Liver (tissue), 9 donors: ENCODE measurements around the gene ZFYVE19. TPM values are rescaled to one million over a fixed set of nuclear protein-coding genes. Genes with fewer than 3 reads are reported as not detected.

Source experiments
- DNase-seq: peaks from one replicate; pipeline ENCODE4 v3.0.0-alpha.2; 2017; ENCODE audit warnings: low spot score
- H3K27ac ChIP-seq, 2 donors: one replicate each; pipeline ENCODE4 v1.7.0; 2013; ENCODE audit warnings: inconsistent platforms in 2 of 2, low read length in 2 of 2, control low read depth in 1 of 2, low read depth in 1 of 2, mild to moderate bottlenecking in 1 of 2
- H3K27me3 ChIP-seq, 4 donors: one replicate each; pipeline versions ENCODE4 v1.6.1 to v1.7.0; 2013; ENCODE audit warnings: low read length in 3 of 4, inconsistent platforms in 1 of 4, mild to moderate bottlenecking in 1 of 4, moderate library complexity in 1 of 4; ENCODE audit not compliant: control insufficient read depth in 4 of 4, insufficient read depth in 4 of 4
- H3K36me3 ChIP-seq, 4 donors: one replicate each; pipeline versions ENCODE4 v1.6.1 to v1.7.0; 2013; ENCODE audit warnings: low read length in 3 of 4, mild to moderate bottlenecking in 3 of 4, low read depth in 1 of 4, moderate library complexity in 1 of 4; ENCODE audit not compliant: control insufficient read depth in 4 of 4, insufficient read depth in 3 of 4
- H3K4me1 ChIP-seq, 4 donors: one replicate each; pipeline versions ENCODE4 v1.6.1 to v1.7.0; 2013; ENCODE audit warnings: low read length in 3 of 4, mild to moderate bottlenecking in 3 of 4, moderate library complexity in 1 of 4; ENCODE audit not compliant: control insufficient read depth in 4 of 4, insufficient read depth in 4 of 4
- H3K4me3 ChIP-seq, 3 donors: one replicate each; pipeline versions ENCODE4 v1.6.1 to v1.7.0; 2013; ENCODE audit warnings: low read length in 3 of 3, control low read depth in 1 of 3, low read depth in 1 of 3, mild to moderate bottlenecking in 1 of 3
- H3K9ac ChIP-seq, 2 donors: one replicate each; pipeline ENCODE4 v1.7.0; 2013; ENCODE audit warnings: low read length in 2 of 2, mild to moderate bottlenecking in 2 of 2, moderate library complexity in 2 of 2, control low read depth in 1 of 2, low read depth in 1 of 2
- H3K9me3 ChIP-seq, 4 donors: one replicate each; pipeline versions ENCODE4 v1.6.1 to v1.7.0; 2013; ENCODE audit warnings: low read length in 3 of 4; ENCODE audit not compliant: control insufficient read depth in 4 of 4
- EGR1 ChIP-seq, 2 donors: IDR thresholded peaks; 2 replicates each; pipeline ENCODE4 v1.6.1; 2016 to 2018; ENCODE audit warnings: antibody characterized with exemption in 2 of 2, low read depth in 2 of 2
- FOXA1 ChIP-seq: IDR thresholded peaks from 2 replicates; pipeline ENCODE4 v1.6.1; 2016; ENCODE audit warnings: antibody characterized with exemption
- FOXA2 ChIP-seq: IDR thresholded peaks from 2 replicates; pipeline ENCODE4 v1.6.1; 2016; ENCODE audit warnings: antibody characterized with exemption
- GABPA ChIP-seq, 2 donors: IDR thresholded peaks in 1 of 2; conservative IDR thresholded peaks in 1 of 2; 2 replicates each; pipeline ENCODE4 v1.6.1; 2016; ENCODE audit warnings: antibody characterized with exemption in 2 of 2, mild to moderate bottlenecking in 1 of 2, moderate library complexity in 1 of 2
- HNF4A ChIP-seq, 2 donors: conservative IDR thresholded peaks; 2 replicates each; pipeline ENCODE4 v1.6.1; 2016; ENCODE audit warnings: antibody characterized with exemption in 2 of 2, mild to moderate bottlenecking in 2 of 2
- HNF4G ChIP-seq: IDR thresholded peaks from 2 replicates; pipeline ENCODE4 v1.6.1; 2016; ENCODE audit warnings: antibody characterized with exemption
- JUND ChIP-seq, 2 donors: IDR thresholded peaks; 2 replicates each; pipeline ENCODE4 v1.6.1; 2016; ENCODE audit warnings: antibody characterized with exemption in 2 of 2
- NR2F2 ChIP-seq: IDR thresholded peaks from 2 replicates; pipeline ENCODE4 v1.6.1; 2016; ENCODE audit warnings: antibody characterized with exemption
- RAD21 ChIP-seq, 2 donors: IDR thresholded peaks; 2 replicates each; pipeline ENCODE4 v1.6.1; 2016; ENCODE audit warnings: antibody characterized with exemption in 2 of 2, mild to moderate bottlenecking in 2 of 2
- RXRA ChIP-seq, 2 donors: IDR thresholded peaks; 2 replicates each; pipeline ENCODE4 v1.6.1; 2017 to 2018; ENCODE audit warnings: antibody characterized with exemption in 2 of 2, mild to moderate bottlenecking in 1 of 2
- TAF1 ChIP-seq: conservative IDR thresholded peaks from 2 replicates; pipeline ENCODE4 v1.6.1; 2016; ENCODE audit warnings: antibody characterized with exemption, mild to moderate bottlenecking
- YY1 ChIP-seq: IDR thresholded peaks from 2 replicates; pipeline ENCODE4 v1.6.1; 2016; ENCODE audit warnings: antibody characterized with exemption, mild to moderate bottlenecking
- WGBS: extraction: QIAGEN DNeasy Blood & Tissue Kit; methylation state at CpG from one replicate; pipeline ENCODE4 v1.1.7; 2013; 5-methylcytosine and 5-hydroxymethylcytosine counted together
- polyA plus RNA-seq, 2 donors: library from polyadenylated mRNA; stranded (reverse) in 1 of 2; unstranded in 1 of 2; fragments of 200-250 nt in 1 of 2; fragments of >200 nt in 1 of 2; fragmentation: Nextera tagmentation in 1 of 2; extraction: Ambion mirVana in 1 of 2; gene quantifications; one replicate each; pipeline versions ENCODE4 v1.2.1 to v1.2.3, GENCODE V29; 2013 to 2015
- total RNA-seq, 2 donors: library from RNA; depleted of rRNA; stranded (reverse); fragments of >200 nt; gene quantifications; one replicate each; pipeline ENCODE4 v1.2.3, GENCODE V29; 2014
- TF ChIP-seq, protein P1 (sequence below): IDR thresholded peaks from 2 replicates; pipeline ENCODE4 v1.6.1; 2016; ENCODE audit warnings: antibody characterized with exemption
- TF ChIP-seq, protein P2 (sequence below): IDR thresholded peaks from 2 replicates; pipeline ENCODE4 v1.6.1; 2016; ENCODE audit warnings: antibody characterized with exemption, mild to moderate bottlenecking
- TF ChIP-seq, protein P3 (sequence below): IDR thresholded peaks from 2 replicates; pipeline ENCODE4 v1.6.1; 2016; ENCODE audit warnings: antibody characterized with exemption
- TF ChIP-seq, protein P4 (sequence below): fragments of 150-350 bp; IDR thresholded peaks from 2 replicates; pipeline ENCODE4 v1.5.1; 2017; ENCODE audit warnings: improper control_type of control experiment, low read depth, low read length; ENCODE audit not compliant: missing input control
- TF ChIP-seq, protein P5 (sequence below): IDR thresholded peaks from 2 replicates; pipeline ENCODE4 v1.6.1; 2016; ENCODE audit warnings: antibody characterized with exemption
- donor health status: healthy.
- donor health status: healthy.
- donor health status: healthy.
- donor health status: healthy.
- donor health status: healthy.

The ZFYVE19 gene
- total and polyA plus RNA-seq, 4 donors, result 10.4 to 41.2 (median 19.7) TPM

DNA sequence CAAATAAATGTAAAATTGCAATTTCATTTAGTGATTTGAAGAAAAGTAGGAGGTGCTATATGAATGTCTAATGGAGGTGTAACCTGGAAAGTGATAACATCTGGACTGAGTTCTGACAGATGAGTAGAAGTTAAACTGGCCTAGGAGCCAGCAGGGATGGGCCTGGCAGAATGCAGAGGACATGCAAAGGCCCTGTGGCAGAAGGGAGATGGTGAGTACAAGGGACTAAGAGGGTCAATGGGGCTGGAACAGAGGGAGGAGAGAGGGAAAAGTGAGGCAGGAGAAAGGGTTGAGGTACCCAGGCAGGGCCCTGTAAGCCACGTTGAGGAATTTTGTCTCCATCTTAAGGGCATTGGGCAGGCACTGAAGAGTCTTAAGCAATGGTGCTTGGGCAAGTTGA lies 25.0 kb downstream of the ZFYVE19 start:
- Histone ChIP-seq H3K36me3 (no peaks in the 10 kb centered on the region), H3K4me3 (no peak overlapping the region), H3K4me1 (no peaks in the 10 kb centered on the region), H3K27ac (no peak overlapping the region), H3K27me3 (no peaks in the 10 kb centered on the region), H3K9me3 (no peaks in the 10 kb centered on the region), H3K9ac (no peak overlapping the region)
- DNase-seq, result no peak
- TF ChIP-seq, protein P1, sequence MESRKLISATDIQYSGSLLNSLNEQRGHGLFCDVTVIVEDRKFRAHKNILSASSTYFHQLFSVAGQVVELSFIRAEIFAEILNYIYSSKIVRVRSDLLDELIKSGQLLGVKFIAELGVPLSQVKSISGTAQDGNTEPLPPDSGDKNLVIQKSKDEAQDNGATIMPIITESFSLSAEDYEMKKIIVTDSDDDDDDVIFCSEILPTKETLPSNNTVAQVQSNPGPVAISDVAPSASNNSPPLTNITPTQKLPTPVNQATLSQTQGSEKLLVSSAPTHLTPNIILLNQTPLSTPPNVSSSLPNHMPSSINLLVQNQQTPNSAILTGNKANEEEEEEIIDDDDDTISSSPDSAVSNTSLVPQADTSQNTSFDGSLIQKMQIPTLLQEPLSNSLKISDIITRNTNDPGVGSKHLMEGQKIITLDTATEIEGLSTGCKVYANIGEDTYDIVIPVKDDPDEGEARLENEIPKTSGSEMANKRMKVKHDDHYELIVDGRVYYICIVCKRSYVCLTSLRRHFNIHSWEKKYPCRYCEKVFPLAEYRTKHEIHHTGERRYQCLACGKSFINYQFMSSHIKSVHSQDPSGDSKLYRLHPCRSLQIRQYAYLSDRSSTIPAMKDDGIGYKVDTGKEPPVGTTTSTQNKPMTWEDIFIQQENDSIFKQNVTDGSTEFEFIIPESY, result no peak
- TF ChIP-seq, protein P2, sequence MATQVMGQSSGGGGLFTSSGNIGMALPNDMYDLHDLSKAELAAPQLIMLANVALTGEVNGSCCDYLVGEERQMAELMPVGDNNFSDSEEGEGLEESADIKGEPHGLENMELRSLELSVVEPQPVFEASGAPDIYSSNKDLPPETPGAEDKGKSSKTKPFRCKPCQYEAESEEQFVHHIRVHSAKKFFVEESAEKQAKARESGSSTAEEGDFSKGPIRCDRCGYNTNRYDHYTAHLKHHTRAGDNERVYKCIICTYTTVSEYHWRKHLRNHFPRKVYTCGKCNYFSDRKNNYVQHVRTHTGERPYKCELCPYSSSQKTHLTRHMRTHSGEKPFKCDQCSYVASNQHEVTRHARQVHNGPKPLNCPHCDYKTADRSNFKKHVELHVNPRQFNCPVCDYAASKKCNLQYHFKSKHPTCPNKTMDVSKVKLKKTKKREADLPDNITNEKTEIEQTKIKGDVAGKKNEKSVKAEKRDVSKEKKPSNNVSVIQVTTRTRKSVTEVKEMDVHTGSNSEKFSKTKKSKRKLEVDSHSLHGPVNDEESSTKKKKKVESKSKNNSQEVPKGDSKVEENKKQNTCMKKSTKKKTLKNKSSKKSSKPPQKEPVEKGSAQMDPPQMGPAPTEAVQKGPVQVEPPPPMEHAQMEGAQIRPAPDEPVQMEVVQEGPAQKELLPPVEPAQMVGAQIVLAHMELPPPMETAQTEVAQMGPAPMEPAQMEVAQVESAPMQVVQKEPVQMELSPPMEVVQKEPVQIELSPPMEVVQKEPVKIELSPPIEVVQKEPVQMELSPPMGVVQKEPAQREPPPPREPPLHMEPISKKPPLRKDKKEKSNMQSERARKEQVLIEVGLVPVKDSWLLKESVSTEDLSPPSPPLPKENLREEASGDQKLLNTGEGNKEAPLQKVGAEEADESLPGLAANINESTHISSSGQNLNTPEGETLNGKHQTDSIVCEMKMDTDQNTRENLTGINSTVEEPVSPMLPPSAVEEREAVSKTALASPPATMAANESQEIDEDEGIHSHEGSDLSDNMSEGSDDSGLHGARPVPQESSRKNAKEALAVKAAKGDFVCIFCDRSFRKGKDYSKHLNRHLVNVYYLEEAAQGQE, result no peak
- TF ChIP-seq, protein P3, sequence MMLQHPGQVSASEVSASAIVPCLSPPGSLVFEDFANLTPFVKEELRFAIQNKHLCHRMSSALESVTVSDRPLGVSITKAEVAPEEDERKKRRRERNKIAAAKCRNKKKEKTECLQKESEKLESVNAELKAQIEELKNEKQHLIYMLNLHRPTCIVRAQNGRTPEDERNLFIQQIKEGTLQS, result no peak
- TF ChIP-seq HNF4A (conservative IDR thresholded peaks at IDR 0.05) (no peak), EGR1 (IDR thresholded peaks at IDR 0.05; ENCODE audit: low read depth in 2 of 2) (no peak), HNF4G (no peak), RAD21 (IDR thresholded peaks at IDR 0.05) (no peak)
- 80% methylated on average over 1 of the region's 1 CpG for WGBS

DNA sequence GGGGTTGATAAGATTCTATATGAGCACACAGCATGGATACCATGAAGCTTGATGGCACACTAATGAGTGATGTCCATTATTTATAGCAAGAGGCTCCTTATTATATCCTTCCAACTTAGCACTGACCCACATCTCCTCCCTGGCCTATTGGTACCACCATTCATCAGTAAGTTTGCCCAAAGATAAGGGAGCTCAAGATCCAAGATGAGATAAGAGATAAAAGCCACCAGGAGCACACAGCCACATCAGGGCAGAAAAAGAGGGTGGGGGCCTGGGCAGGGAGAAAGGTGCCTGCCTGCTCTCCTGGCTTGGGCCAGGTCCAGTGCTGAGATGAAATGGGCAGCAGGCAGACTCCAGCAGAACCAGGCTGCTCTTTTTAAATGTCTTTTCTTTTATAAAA lies 26.0 kb downstream of the ZFYVE19 start:
- H3K36me3 ChIP-seq, result no peaks in the 10 kb centered on the region
- DNase-seq, result no peak
- H3K9ac ChIP-seq, result no peak overlapping the region

More for the DNA sequence above, 26.0 kb downstream of the ZFYVE19 start:
- Histone ChIP-seq H3K9me3 (no peaks in the 10 kb centered on the region), H3K4me3 (no peak overlapping the region), H3K27me3 (no peaks in the 10 kb centered on the region), H3K27ac (no peak overlapping the region), H3K4me1 (no peaks in the 10 kb centered on the region)
- TF ChIP-seq JUND (IDR thresholded peaks at IDR 0.05) (no peak), HNF4G (no peak), TAF1 (no peak), RAD21 (IDR thresholded peaks at IDR 0.05) (no peak), HNF4A (conservative IDR thresholded peaks at IDR 0.05) (no peak), NR2F2 (no peak), YY1 (no peak), RXRA (IDR thresholded peaks at IDR 0.05) (no peak), GABPA (IDR thresholded peaks at IDR 0.05 in 1 of 2, conservative IDR thresholded peaks at IDR 0.05 in 1 of 2) (no peak), FOXA2 (no peak), EGR1 (IDR thresholded peaks at IDR 0.05; ENCODE audit: low read depth in 2 of 2) (no peak), FOXA1 (no peak)
- TF ChIP-seq, protein P4, sequence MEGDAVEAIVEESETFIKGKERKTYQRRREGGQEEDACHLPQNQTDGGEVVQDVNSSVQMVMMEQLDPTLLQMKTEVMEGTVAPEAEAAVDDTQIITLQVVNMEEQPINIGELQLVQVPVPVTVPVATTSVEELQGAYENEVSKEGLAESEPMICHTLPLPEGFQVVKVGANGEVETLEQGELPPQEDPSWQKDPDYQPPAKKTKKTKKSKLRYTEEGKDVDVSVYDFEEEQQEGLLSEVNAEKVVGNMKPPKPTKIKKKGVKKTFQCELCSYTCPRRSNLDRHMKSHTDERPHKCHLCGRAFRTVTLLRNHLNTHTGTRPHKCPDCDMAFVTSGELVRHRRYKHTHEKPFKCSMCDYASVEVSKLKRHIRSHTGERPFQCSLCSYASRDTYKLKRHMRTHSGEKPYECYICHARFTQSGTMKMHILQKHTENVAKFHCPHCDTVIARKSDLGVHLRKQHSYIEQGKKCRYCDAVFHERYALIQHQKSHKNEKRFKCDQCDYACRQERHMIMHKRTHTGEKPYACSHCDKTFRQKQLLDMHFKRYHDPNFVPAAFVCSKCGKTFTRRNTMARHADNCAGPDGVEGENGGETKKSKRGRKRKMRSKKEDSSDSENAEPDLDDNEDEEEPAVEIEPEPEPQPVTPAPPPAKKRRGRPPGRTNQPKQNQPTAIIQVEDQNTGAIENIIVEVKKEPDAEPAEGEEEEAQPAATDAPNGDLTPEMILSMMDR, result no peak
- TF ChIP-seq, protein P2, result no peak
- TF ChIP-seq, protein P5, sequence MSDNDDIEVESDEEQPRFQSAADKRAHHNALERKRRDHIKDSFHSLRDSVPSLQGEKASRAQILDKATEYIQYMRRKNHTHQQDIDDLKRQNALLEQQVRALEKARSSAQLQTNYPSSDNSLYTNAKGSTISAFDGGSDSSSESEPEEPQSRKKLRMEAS, result no peak
- TF ChIP-seq, protein P1, result no peak
- TF ChIP-seq, protein P3, result no peak
